HG03280 (cell line): Measurements from ENCODE around the gene DCAF10.
A peak's percentile ranks its signal among the peaks of the same experiment; 100 is the strongest.
"Not testable (repeated sequence)": the region's sequence is repeated elsewhere in the genome, so short reads cannot be mapped to it uniquely, and the experiment has no call there.

Source experiments
- ATAC-seq: cut with Tn5 transposase; IDR thresholded peaks from one replicate; pipeline ENCODE4 v1.9.1; 2021; ENCODE audit warnings: mild to moderate bottlenecking, moderate library complexity; ENCODE audit not compliant: unreplicated experiment

Gene DCAF10, protein sequence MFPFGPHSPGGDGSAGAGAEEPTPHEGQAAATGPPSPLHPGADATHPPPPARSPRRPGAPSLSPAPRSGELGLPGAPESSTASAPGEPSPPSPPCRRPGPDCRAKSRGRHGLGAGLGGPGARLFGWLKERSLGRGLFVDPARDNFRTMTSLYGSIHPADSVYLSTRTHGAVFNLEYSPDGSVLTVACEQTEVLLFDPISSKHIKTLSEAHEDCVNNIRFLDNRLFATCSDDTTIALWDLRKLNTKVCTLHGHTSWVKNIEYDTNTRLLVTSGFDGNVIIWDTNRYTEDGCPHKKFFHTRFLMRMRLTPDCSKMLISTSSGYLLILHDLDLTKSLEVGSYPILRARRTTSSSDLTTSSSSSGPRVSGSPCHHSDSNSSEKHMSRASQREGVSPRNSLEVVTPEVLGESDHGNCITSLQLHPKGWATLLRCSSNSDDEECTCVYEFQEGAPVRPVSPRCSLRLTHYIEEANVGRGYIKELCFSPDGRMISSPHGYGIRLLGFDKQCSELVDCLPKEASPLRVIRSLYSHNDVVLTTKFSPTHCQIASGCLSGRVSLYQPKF

DNA sequence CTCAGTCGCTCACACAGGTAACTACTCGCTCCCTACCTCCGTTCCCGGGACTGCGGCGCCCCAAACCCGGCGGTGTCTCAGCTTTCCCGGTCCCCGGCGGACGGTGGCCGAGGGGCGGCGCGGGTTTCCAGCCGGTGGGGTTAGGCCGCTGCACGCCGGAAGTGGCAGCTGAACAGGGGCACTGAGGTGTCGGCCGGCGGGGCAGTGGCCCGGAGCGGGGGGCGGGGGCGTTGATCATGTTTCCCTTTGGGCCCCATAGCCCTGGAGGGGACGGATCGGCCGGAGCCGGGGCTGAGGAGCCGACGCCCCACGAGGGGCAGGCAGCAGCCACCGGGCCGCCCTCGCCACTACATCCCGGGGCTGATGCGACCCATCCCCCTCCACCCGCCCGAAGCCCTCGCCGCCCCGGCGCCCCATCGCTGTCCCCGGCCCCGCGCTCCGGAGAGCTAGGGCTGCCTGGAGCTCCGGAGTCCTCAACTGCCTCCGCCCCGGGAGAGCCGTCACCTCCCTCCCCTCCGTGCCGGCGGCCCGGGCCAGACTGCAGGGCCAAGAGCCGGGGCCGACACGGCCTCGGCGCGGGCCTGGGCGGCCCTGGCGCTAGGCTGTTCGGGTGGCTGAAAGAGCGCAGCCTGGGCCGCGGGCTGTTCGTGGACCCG is at the start of gene DCAF10:
Gene DCAF10, plus strand, starts transcription at position 167 of the 656 bp plus-strand sequence. Its CDS starts 70 bp downstream, at position 237.
- peak; percentile 76 for ATAC-seq

DNA sequence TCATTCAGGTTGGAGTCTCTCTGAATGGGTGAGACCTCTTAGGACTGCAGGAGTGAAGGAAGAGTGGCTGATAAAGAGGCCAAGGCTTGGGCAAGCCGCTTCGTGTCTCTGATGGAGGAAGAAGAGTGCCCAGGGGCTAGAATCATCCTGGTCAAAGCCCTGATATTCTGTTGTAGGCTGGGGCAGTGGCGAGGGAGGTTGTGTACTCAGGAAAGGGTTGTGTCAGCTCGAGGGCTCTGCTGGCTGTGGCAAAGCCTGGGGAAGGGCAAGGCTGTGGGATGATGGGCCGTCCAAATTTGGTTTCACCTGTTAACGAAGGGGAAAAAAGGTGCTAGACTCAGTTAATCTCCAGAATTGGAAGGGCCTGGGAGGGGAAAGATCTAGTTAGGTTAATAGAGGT is 49.4 kb upstream of the DCAF10 start:
- no peak for ATAC-seq

DNA sequence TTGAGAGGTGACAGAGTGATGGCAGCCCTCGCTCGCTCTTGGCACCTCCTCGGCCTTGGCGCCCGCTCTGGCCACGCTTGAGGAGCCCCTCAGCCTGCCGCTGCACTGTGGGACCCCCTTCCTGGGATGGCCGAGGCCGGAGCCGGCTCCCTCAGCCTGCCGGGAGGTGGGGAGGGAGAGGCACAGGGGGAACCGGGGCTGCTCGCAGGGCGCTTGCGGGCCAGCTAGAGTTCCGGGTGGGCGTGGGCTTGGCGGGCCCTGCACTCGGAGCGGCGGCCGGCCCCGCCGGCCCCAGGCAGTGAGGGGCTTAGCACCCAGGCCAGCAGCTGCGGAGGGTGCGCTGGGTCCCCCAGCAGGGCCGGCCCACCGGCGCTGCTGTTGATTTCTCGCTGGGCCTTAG is 48.9 kb upstream of the DCAF10 start:
- not testable (repeated sequence) for ATAC-seq

DNA sequence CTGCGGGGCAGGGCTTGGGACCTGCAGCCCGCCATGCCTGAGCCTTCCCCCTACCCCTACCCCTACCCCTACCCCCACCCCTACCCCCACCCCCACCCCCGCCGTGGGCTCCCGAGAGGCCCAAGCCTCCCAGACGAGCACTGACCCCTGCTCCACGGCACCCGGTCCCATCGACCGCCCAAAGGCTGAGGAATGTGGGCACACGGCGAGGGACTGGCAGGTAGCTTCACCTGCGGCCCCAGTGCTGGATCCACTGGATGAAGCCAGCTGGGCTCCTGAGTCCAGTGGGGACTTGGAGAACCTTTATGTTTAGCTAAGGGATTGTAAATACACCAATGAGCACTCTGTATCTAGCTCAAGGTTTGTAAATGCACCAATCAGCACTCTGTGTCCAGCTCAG is 48.5 kb upstream of the DCAF10 start:
- ATAC-seq = not testable (repeated sequence)

DNA sequence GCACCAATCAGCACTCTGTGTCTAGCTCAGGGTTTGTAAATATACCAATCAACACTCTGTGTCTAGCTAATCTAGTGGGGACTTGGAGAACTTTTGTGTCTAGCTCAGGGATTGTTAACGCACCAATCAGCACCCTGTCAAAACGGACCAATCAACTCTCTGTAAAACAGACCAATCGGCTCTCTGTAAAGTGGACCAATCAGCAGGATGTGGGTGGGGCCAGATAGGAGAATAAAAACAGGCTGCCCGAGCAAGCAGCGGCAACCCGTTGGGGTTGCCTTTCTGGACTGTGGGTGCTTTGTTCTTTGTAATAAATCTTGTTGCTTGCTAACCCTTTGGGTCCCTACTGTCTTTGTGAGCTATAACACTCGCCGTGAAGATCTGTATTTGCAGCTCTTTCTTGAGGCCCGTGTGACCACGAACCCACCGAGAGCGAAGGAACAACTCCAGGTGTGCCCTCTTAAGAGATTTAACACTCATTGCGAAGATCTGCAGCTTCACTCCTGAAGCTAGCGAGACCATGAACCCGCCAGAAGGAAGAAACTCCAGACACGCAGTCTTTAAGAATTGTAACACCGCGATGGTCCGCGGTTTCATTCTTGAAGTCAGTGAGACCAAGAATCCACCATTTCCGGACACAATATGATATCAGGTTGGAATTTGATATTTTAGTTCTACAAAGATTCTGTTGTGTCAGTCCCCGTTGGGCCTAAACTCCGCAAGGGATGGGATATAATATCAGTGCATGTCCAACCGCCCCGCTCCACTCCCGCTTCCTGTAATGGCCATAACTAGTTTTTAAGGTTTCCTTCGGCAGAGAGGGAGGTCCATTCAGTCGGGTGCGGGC is 47.7 kb upstream of the DCAF10 start:
- ATAC-seq = no peak

DNA sequence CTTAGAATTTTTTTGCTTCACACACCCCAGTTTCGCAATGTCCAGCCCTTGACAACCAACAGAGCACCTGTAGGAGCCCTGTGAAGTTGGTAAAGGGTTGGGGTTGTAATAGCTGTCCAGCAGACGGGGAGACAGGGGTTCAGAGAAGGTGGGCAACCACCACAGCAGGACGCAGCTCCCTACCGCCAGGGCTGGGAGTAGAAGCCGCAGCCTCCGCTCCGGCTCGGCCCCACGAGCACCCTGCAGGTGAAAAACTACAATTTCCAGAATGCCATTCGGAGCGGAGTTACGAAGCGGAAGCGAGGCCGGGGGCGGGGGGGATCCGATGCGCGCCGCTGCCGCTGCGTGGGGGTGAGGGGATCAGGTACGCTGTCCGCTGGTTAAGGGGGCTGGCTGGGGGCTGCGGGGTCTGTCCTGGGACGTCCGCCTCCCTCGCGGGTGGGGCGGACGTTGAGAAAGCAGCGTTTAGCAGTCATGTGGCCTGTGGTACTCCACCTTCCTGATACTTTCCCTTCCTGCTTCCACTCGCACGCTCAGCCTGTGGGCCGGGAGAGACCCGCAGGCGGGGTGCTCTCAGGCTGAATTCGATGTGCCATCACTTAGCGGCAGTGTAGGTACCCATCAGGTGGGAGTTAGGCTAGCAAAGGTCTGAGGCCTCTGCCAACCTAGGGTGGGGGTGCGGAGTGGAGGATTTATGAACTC is 47.0 kb upstream of the DCAF10 start, which contains the start of gene TRMT10B:
Gene TRMT10B, plus strand, starts transcription at position 317 of the 702 bp plus-strand sequence. CDS start 8,127 bp downstream, outside the sequence.
- ATAC-seq = peak; percentile 86

DNA sequence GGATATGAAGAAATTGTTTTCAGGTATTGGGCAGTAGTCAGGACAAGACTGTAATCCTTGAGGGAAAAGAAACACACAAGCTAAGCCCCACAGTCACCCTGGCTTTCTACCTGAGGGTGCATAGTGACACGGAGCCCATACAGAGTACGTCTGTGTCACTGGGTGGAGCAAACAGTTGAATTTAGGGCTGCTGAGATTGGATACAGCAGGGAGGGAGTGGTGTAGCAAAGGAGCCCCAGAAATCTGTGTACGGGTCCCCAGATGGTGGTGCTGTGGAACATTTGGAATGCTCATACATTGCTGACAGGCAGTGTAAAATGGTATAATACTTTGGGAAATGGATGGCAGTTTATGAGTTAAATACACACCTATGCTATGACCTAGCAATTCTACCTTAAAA is 41.9 kb upstream of the DCAF10 start:
- ATAC-seq = no peak

DNA sequence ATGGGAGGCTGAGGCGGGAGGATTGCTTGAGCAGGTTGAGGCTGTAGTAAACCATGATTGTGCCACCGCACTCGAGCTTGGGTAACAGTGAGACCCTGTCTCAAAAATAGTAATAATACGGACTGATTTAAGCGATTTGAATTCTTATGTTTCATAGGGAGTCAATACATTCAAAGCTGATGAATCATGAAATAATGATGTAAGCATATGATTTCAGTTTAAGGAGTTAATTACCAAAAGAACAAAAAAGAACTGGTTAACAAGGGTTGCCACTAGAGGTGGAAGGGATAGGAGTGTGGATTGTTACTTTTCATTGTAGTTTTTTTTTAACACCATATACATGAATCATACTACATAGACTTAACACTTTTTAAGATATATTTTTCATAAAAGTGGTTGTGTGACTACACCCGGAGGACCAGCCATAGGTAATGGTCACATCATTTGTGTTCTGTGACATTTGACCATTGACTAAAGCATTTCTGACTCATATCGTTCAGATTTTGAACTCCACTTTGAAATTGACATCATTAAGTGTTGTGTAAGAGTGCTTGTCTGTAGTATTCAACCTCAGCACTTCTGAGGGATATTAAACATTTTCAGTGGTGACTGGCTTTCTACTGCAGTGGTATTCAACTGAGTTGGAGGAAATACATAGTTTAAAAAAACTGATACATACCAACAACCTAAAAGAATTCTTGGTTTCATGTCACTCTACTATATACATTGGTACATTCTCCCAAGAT is 40.0 kb upstream of the DCAF10 start:
- ATAC-seq = no peak

DNA sequence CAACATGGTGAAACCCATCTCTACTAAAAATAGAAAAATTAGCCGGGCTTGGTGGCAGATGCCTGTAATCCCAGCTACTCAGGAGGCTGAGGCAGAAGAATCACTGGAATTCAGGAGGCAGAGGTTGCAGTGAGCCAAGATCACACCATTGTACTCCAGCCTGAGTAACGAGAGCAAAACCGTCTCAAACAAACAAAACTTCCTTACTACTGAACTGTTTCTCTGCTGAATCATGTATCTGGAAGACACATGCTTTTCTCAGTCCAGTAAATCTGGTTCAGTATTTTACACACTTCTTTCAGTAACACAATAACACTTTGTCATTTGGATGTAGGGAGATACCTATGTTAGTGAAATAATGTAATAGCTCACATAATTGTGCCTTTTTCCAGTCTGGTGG is 39.1 kb upstream of the DCAF10 start:
- no peak for ATAC-seq

DNA sequence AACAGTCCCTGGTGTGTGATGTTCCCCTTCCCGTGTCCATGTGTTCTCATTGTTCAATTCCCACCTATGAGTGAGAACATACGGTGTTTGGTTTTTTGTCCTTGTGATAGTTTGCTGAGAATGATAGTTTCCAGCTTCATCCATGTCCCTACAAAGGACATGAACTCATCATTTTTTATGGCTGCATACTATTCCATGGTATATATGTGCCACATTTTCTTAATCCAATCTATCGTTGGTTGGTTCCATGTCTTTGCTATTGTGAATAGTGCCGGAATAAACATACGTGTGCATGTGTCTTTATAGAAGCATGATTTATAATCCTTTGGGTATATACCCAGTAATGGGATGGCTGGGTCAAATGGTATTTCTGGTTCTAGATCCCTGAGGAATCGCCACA is 35.3 kb upstream of the DCAF10 start:
- not testable (repeated sequence) for ATAC-seq

DNA sequence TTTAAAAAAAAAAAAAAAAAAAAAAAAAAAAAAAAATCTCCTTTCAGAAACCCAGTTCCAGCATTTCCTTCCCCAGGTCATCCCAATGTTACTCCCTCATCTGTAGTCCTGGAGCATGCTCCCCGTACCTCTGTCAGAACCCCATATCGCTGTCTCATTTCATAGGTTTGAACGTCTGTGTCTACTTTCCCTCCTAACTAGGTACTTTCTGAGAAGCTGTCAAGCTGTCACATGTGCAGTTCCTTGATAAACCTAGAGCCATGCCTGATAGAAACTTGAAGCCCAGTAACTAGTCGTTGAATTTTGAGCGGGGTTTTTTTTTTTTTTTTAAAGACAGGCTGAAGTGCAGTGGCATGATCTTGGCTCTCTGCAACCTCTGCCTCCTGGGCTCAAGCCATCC is 31.3 kb upstream of the DCAF10 start:
- ATAC-seq = no peak

DNA sequence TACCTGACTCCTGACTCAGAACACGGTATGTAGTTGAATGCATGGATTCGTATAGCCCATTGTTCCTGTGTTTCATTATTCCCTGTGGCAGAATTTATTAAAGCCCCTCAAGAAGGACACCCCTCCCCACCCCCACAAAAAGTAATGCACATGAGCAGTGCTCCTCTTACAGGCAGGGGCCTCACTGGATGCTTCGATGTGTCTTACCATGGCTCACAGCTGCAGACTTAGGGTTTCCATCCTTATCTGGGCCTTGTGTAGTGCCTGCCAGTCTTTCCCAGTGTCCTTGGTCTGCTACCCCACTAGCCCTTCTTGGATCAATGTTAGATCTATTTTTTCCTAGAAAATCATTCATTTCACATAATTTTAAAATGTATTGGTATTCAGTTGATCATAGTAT is 30.6 kb upstream of the DCAF10 start:
- ATAC-seq = no peak

DNA sequence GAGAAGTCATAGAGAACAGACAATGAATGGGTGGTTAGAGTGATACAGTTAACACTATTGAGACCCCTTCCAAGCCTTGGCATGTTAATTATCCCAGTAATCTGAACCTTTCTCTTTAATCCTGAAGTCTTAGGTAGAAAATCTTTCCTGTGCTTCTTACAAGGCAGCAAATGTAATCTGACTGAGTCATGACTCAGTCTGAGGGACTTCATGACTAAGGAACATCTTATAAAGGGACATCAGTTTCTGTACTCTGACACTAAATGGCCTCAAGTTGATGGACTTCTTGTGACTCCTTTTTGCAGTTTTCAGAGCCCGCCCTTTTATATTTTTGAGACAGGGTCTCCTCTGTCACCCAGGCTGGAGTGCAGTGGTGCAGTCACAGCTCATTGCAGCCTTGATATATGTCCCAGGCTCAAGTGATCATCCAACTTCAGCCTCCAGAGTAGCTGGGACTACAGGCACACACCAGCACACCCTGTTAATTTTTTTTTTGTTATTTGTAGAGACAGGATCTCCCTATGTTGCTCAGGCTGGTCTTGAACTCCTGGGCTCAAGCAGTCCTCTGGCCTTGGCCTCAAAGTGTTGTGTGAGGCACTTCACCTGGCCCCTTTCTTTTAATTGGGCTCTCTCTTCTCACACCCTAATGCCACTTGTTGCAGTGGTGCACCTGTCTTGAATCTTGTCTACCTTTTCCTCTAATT is 25.2 kb upstream of the DCAF10 start:
- no peak for ATAC-seq

DNA sequence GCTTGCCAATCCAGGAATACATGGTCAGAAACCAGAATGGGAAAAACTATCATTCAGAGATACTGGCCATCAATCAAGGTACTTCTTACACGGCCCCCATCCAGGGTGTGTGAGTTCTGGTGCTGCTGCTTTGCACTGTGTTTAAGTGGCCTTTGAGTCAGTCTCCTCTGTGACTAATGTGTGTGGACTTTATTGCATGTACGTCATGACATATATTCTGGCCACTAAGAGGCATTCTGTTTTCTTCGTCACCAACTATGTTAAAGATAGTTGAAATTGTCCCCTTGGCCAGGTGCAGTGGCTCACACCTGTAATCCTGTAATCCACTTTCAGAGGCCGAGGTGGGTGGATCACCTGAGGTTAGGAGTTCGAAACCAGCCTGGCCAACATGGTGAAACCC is 24.3 kb upstream of the DCAF10 start:
- no peak for ATAC-seq

DNA sequence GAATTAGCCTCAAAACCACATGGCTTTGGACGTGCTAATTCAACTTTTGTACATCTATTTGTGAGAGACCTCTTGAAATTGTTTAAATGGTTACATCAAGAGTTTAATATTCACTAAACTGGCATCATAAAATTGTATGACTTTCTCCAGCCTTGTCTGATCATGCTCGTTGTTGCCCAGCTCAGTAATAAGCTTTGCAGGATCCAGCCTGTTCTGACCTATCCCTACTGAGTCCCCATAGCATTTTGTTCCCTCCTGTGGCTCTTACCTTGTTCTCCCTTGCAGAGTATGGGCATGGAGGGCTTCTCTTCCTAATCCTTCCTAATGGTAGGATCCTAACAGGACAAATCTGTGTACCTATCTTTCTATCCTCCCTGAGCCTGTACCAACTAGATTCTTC is 22.1 kb upstream of the DCAF10 start:
- ATAC-seq = no peak

DNA sequence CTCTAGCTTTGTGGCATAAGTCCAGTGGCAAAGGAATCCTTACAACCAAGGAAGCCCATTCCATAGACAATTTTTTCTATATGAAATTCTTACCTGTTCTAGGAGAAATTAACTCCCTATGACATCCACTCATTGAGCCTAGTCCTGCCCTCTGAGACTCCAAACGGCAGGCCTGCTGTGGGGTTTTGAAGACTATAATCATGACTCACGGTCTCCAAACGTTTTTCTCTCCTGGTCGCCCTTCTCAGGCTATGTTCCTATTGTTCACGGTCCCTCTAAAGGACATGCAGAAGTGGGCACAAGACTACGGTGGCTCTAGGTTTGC is 16.3 kb upstream of the DCAF10 start:
- no peak for ATAC-seq

DNA sequence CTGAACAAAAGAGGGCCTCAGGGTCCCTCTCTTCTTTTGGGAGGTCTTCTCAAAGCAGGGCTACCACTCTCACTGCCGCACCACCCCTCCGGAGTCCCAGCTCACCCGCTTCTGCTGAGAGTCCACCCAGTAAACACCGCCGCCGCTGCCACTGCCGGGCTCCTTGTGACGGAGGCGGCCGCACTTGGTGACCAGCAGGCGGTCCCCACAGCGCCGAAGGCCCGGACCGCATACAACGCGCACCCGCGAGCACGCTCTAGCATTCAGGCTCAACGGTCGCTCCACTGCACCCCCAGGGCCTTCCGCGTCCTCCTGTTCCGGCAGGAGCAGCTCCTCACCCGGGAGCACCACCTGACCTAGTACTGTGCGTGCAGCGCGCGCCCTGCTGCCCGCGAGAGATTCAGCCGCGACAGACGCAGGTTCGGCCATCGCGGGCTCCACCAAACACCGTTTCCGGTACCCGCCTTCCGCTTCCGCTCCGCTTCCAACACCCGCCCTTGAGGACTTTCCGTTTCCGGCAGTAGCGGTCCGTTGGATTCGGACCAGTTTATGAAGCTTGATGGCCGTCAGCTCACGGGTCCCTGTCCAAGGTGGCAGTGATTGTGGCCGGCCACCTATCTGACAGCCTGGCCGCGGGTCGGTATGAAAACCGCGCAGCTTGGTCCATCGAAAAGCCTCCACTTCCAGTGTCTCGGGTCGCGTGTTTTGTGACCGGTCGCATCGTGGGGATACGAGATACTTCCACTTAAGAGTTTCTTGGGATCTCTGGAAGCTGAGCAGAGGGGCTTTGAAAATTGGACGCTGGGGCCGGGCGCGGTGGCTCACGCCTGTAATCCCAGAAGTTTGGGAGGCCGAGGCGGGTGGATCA is 15.7 kb upstream of the DCAF10 start, which contains the start of gene EXOSC3:
Gene EXOSC3, minus strand, starts transcription at position 449 of the 868 bp plus-strand sequence. Its CDS starts 20 bp downstream, at position 429.
- peak; percentile 88 for ATAC-seq

DNA sequence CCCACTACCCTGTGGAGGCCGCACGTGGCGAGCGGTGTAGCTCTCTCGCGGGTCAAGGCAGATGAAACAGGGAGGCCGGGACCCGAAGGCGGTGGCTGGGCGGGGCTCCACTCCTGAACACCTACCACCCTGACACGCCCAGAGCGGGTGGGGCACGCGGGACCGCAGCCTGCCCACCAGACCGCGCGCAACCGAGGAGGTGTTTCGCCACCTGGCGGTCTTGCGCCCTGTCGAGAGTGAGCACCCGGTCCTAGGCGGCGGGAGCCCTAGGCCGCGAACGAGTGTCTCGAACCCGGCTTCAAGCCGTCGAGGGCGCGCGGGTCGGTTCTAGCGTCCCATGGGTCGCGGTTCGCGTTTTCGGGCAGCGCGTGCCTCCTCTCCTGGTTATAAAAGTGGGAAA is 13.5 kb upstream of the DCAF10 start:
- no peak for ATAC-seq
